GM06990 (cell line): Measurements from ENCODE around the gene ZNF554.
A peak's percentile ranks its signal among the peaks of the same experiment; 100 is the strongest.

Source experiments
- DNase-seq: peaks from one replicate; pipeline ENCODE4 v3.0.0-alpha.2; 2011; ENCODE audit not compliant: insufficient read length; ENCODE audit errors: extremely low read depth
- H3K27me3 ChIP-seq: replicated peaks from 2 replicates; pipeline ENCODE4 v1.6.0; 2011; ENCODE audit warnings: low read length; ENCODE audit not compliant: control insufficient read depth, insufficient read depth
- H3K36me3 ChIP-seq: 2 replicates; pipeline ENCODE4 v1.5.1; 2011; ENCODE audit warnings: low read length; ENCODE audit not compliant: control insufficient read depth, insufficient read depth
- H3K4me3 ChIP-seq: replicated peaks from 2 replicates; pipeline ENCODE4 v1.5.1; 2011; ENCODE audit warnings: low read depth, mild to moderate bottlenecking, control low read depth, low read length
- TF ChIP-seq, protein P1 (sequence below): IDR thresholded peaks from 2 replicates; pipeline ENCODE4 v1.5.1; 2011; ENCODE audit warnings: low read length, control low read depth, mild to moderate bottlenecking, inconsistent platforms; ENCODE audit not compliant: insufficient read depth, poor library complexity, severe bottlenecking

The ZNF554 gene

DNA sequence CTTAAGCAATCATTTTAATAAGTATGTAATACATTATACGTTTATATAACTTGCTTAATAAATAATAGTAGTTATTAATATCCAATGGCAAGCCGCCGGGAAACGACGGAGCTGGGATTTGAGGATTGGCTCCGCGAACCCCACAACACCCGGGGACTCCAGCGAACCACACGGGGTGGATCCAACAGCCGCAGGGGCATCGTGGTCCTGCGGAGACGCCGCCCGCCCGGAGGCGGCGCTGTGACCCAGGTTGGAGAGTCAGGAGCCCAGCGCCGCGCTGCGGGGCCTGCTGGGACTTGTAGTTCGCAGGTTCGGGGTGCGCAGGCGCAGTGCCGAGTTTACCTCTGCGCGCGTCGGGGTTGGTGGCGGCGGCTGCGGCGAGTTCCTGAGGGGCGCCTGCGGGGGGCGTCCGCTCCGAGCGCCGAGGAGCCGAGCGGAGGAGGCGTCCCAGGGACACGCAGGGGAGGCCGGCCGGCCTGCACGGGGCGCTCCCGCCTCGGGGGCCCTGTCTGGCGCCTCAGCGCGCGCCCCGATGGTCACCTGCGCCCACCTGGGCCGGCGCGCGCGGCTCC is at the start of gene ZNF554:
Gene ZNF554, plus strand, starts transcription at position 329 of the 572 bp plus-strand sequence. Its CDS starts 204 bp downstream, at position 533.
- DNase-seq: peak; percentile 92
- H3K36me3 ChIP-seq: peaks cover 3% of the 10 kb centered on the region
- TF ChIP-seq, protein P1, sequence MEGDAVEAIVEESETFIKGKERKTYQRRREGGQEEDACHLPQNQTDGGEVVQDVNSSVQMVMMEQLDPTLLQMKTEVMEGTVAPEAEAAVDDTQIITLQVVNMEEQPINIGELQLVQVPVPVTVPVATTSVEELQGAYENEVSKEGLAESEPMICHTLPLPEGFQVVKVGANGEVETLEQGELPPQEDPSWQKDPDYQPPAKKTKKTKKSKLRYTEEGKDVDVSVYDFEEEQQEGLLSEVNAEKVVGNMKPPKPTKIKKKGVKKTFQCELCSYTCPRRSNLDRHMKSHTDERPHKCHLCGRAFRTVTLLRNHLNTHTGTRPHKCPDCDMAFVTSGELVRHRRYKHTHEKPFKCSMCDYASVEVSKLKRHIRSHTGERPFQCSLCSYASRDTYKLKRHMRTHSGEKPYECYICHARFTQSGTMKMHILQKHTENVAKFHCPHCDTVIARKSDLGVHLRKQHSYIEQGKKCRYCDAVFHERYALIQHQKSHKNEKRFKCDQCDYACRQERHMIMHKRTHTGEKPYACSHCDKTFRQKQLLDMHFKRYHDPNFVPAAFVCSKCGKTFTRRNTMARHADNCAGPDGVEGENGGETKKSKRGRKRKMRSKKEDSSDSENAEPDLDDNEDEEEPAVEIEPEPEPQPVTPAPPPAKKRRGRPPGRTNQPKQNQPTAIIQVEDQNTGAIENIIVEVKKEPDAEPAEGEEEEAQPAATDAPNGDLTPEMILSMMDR: peak; percentile 99
- H3K4me3 ChIP-seq: peak within 1 kb of the TSS; percentile 70
- H3K27me3 ChIP-seq: no peaks in the 10 kb centered on the region

DNA sequence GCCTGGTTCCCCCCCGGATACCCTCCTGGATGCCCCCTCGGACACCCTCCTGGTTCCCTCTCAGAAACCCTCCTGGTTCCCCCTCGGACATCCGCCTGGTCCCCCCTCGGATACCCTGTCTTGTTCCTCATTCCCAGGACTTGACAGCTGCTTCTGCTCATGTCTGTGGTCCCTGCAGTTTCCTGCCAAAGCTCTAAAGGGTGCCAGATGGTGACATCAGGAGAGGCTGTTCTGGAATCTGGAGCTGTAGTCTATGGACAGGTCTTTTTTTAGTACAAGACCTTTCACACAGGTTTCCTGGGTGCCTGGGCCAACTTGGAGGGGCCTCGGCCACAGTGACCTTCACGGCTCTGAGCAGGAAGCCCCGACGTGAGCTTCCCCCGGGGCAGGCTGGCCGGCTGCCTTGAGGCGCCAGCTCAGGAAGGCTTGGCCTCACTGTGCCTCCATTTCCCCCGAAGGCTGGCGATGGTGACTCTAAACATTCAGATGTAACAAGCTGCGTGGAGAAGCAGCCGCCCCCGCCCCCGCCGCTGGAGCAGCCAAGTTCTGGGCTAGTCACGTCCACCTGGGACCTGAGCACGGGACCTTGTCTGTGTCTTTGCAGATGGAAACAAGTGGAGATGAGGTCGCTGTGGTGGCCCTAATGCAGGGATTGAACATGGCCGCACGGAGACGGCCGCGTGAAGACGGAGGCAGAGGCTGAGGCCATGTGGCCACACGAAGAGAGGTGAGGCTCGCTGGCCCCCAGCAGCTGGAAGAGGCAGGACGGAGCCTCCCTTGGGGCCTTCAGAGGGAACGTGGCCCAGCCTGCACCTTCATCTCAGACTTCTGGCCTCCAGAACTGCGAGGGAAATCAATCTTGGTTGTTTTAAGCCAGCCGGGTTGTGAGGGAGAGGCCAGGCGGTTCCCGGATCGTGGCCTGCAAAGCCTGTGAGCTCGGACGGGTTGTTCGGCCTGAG is 49.3 kb upstream of the ZNF554 start:
- Histone ChIP-seq H3K36me3 (peaks cover 14% of the 10 kb centered on the region), H3K27me3 (no peaks in the 10 kb centered on the region), H3K4me3 (no peak overlapping the region)
- DNase-seq: no peak
- TF ChIP-seq, protein P1: no peak

DNA sequence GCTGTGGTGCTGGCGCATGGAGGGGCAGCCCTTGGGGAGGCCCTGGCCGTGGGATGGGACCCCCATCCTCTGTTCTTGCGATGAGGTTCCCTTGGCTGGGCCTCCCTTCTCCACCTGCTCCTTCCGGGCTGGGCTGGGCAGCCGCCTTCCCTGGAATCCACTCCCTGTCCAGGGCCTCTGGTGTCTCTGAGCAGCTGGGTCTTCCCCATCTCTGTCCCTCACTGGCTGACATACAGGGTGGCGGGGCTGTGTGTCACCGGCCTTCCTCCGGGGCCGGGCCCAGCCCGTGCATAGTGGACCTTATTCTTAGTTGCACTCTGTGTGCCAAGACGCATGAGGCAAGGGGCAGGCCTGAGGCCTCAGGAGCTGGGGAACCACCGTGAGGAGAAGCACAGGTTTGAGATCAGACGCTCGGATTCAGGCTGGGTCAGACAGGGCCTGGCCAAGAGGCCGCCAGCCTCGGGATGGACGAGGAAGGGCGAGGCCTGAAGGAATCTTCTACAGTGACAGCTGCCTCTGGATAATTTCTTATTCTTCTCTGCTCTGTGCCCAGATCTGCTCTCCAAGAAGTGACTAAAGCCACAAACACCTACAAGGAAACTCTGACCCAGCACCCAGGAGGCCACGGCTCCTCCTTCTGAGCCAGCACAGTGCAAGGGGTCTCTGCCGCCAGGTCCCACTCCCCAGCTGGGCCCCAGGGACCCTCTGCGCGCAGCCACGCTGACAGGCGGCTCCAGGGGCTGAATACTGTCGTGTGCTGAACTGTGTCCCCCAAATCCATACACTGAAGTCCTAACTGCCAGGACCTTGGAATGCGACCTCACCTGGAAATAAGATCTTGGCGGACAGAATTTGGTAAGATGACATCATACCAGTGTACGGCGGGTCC is 47.6 kb upstream of the ZNF554 start:
- no peaks in the 10 kb centered on the region for H3K27me3 ChIP-seq
- DNase-seq: no peak
- H3K36me3 ChIP-seq: peaks cover 12% of the 10 kb centered on the region
- TF ChIP-seq, protein P1: no peak
- H3K4me3 ChIP-seq: no peak overlapping the region

DNA sequence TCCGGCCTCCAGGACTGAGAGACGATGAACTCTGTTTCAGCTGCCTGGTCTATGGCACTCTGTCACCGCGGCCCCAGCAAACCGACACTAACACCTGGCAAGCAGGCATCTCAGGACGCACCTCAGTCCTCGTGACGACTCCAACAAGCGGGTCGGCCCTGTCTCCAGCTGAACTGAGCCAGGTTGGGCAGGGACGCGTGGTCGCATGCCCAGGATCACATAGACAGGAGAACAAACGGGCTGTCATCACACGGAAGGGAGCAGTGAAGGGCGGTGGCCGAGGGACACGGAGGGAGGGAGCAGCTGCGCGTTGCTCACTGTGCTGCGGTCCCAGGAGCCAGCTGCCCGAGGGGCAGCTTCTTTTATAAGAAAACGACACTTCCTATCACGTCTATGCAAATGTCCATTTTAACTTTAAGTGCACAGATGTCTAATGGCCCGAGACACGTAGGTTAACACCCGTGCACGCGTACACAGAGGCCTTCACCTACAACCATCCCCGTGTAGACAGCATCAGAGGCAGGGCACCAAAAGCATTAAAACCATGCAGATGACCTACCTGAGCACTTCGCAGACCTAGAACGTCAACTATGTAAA is 45.5 kb upstream of the ZNF554 start:
- no peaks in the 10 kb centered on the region for H3K27me3 ChIP-seq
- H3K4me3 ChIP-seq: no peak overlapping the region
- DNase-seq: no peak
- peaks cover 6% of the 10 kb centered on the region for H3K36me3 ChIP-seq
- TF ChIP-seq, protein P1: no peak

DNA sequence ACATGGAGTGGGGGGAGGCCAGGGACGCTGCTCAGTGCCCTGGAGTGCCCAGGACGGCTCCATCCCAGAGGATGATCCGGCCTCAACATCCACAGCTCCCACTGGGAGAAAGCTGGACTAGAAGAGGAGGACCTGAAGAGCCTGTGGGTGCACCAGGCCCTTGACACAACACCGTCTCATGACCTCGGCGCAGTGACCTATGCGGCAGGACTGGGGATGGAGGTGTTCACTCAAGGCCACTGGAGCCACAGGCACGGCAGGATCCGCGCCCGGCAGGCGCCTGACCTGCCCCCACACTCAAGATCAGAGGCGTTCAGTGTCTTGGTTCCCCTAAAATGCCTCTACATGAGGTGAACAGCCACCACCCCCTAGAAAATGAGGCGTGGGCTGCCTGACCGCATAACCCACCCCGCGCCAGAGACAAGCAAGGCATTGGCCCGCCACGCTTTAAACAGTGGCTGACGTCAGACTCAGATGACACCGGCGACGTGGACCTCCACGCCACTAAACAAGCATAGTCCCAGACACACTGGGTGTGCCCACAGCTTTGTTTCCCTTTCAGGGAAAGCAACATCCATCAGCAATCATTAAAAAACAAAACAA is 44.6 kb upstream of the ZNF554 start:
- no peak for DNase-seq
- Histone ChIP-seq H3K27me3 (no peaks in the 10 kb centered on the region), H3K4me3 (no peak overlapping the region), H3K36me3 (peaks cover 6% of the 10 kb centered on the region)
- TF ChIP-seq, protein P1: no peak
